GM15510 (cell line): ENCODE data around the gene FAM240B.

Source experiments
- POLR2A ChIP-seq: IDR thresholded peaks from 3 replicates; pipeline ENCODE4 v1.6.1; 2011; ENCODE audit warnings: borderline replicate concordance; ENCODE audit not compliant: insufficient read length; ENCODE audit errors: extremely low read depth

The FAM240B gene

GRCh38 chr9:38718148-38718547 is 1.8 kb downstream of the FAM240B start:
- no peak for TF ChIP-seq POLR2A

- no peak for TF ChIP-seq POLR2A
Observed at GRCh38 chr9:38715684-38716083, 4.2 kb downstream of the FAM240B start.

- no peak for TF ChIP-seq POLR2A
Observed at GRCh38 chr9:38713426-38713825, 6.5 kb downstream of the FAM240B start.

GRCh38 chr9:38708759-38709158 is 11.2 kb downstream of the FAM240B start:
- TF ChIP-seq POLR2A: no peak

- no peak for TF ChIP-seq POLR2A
Observed at GRCh38 chr9:38707885-38708637, 11.9 kb downstream of the FAM240B start.

GRCh38 chr9:38706493-38706892 is 13.4 kb downstream of the FAM240B start:
- TF ChIP-seq POLR2A: no peak

GRCh38 chr9:38705917-38706316 is 14.0 kb downstream of the FAM240B start:
- no peak for TF ChIP-seq POLR2A

- TF ChIP-seq POLR2A: no peak
Observed at GRCh38 chr9:38700695-38701094, 19.2 kb downstream of the FAM240B start.

- no peak for TF ChIP-seq POLR2A
Observed at GRCh38 chr9:38699337-38699736, 20.6 kb downstream of the FAM240B start.

- TF ChIP-seq POLR2A: no peak
Observed at GRCh38 chr9:38697776-38698300, 22.1 kb downstream of the FAM240B start.

GRCh38 chr9:38696999-38697398 is 22.9 kb downstream of the FAM240B start:
- no peak for TF ChIP-seq POLR2A

GRCh38 chr9:38694676-38695075 is 25.3 kb downstream of the FAM240B start:
- no peak for TF ChIP-seq POLR2A

- TF ChIP-seq POLR2A: no peak
Observed at GRCh38 chr9:38692707-38693106, 27.2 kb downstream of the FAM240B start.

GRCh38 chr9:38690574-38690973 is 29.4 kb downstream of the FAM240B start:
- no peak for TF ChIP-seq POLR2A

GRCh38 chr9:38689678-38690077 is 30.3 kb downstream of the FAM240B start:
- no peak for TF ChIP-seq POLR2A

- TF ChIP-seq POLR2A: no peak
Observed at GRCh38 chr9:38687992-38688391, 31.9 kb downstream of the FAM240B start.
